Activated CD4-positive, alpha-beta T cell treated with anti-CD3 and anti-CD28 coated beads for 36 hours (primary cell): ENCODE data around the gene DENND4B. TPM values are rescaled to one million over a fixed set of nuclear protein-coding genes. Genes with fewer than 3 reads are reported as not detected.
A peak's percentile ranks its signal among the peaks of the same experiment; 100 is the strongest.

Experiments used
- ATAC-seq: fragments of 200-7000 bp; cut with Tn5 transposase; one replicate; pipeline ENCODE4 v1.10.0; 2021; ENCODE audit warnings: mild to moderate bottlenecking, moderate library complexity
- CTCF ChIA-PET: fragments of 350-600 bp; sonication (Branson Sonifier 250); formaldehyde crosslinking; loops from one replicate; lab custom pipeline; 2021; ENCODE audit warnings: antibody characterized with exemption; lab: Charles Lee
- POLR2A ChIA-PET: fragments of 350-600 bp; sonication (Branson Sonifier 250); formaldehyde crosslinking; loops from one replicate; lab custom pipeline; 2021; ENCODE audit warnings: antibody characterized with exemption, inconsistent platforms; lab: Charles Lee
- DNase-seq: peaks from one replicate; pipeline ENCODE4 v3.0.0-alpha.2; 2020
- H3K27ac Mint-ChIP-seq: one replicate; pipeline ENCODE4 v1.8.0; 2021; ENCODE audit warnings: mixed read lengths
- H3K27me3 Mint-ChIP-seq: one replicate; pipeline ENCODE4 v1.8.0; 2021; ENCODE audit warnings: mixed read lengths
- H3K36me3 Mint-ChIP-seq: one replicate; pipeline ENCODE4 v1.8.0; 2021; ENCODE audit warnings: low read depth, mixed read lengths
- H3K4me1 Mint-ChIP-seq: one replicate; pipeline ENCODE4 v1.8.0; 2021; ENCODE audit warnings: mixed read lengths
- H3K4me3 Mint-ChIP-seq: one replicate; pipeline ENCODE4 v1.8.0; 2021; ENCODE audit warnings: mild to moderate bottlenecking, moderate library complexity, mixed read lengths
- H3K9me3 Mint-ChIP-seq: one replicate; pipeline ENCODE4 v1.8.0; 2021; ENCODE audit warnings: low read depth, mixed read lengths
- intact Hi-C, 2 experiments: fragments of 100-400 bp; cut with DNase I in 1 of 2; cut with micrococcal nuclease in 1 of 2; formaldehyde crosslinking; loops; one replicate each; pipeline versions ENCODE4 v1.14.2 to v1.15.1; 2022 to 2024; cut with DNase I, micrococcal nuclease
- total RNA-seq, 2 experiments: library from RNA; stranded (reverse); gene quantifications; one replicate each; pipeline ENCODE4 v1.2.3, GENCODE V29; 2021

Gene DENND4B
- total RNA-seq, 2 experiments from 2014 or later: 100 to 110 TPM

DNA sequence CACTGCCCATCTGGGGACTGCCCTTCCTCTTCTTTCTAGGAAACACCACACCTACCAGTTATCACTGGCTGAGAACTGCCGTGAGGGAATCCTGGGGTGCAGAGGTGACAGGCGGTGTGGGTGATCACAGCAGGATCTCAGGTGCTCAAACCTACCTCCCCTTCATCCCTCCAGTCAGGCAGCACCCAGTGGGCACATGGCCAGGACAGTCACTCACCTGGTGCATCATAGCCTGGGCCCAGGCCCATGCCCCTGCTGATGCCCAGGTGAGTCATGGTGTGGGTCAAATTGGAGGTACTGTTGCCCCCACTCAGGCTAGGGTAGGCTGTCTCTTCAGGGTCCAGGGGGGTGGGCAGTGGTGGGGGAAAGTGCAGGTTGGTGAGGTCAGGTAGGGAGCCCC is 5.3 kb upstream of the DENND4B start:
- Mint-ChIP-seq H3K27me3 (no peaks in the 10 kb centered on the region), H3K4me1 (peaks cover 27% of the 10 kb centered on the region), H3K36me3 (peaks cover 39% of the 10 kb centered on the region), H3K27ac (no peak overlapping the region), H3K4me3 (no peak overlapping the region), H3K9me3 (no peaks in the 10 kb centered on the region)
- ATAC-seq (no peak), DNase-seq (no peak)
- intact Hi-C loops: no loop called here
- POLR2A ChIA-PET: no interaction called here
- CTCF ChIA-PET: no interaction called here

DNA sequence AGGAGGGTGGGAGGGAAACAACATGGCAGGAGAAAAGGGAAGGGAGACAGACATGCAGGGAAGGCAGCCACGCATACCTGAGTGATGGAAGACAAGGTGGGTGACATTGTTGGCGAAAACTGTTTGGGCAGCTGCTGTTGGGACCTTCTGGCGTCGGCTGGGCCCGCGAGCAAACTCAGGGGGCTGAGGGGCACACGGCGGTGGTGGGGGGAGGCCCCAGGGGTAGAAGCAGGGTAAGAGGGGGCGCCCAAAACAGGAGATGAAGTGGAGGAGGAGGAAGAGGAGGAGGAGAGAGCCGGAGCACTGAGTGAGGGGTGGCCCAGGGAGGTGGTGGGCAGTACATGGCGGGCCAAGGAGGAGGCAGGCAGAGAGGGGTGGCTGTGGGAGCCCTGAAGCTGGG is 4.7 kb upstream of the DENND4B start:
- Mint-ChIP-seq H3K4me3 (no peak overlapping the region), H3K27me3 (no peaks in the 10 kb centered on the region), H3K9me3 (no peaks in the 10 kb centered on the region), H3K27ac (no peak overlapping the region), H3K4me1 (peaks cover 23% of the 10 kb centered on the region), H3K36me3 (peaks cover 39% of the 10 kb centered on the region)
- POLR2A ChIA-PET: no interaction called here
- no peak for DNase-seq
- CTCF ChIA-PET: no interaction called here
- intact Hi-C loops: no loop called here
- ATAC-seq: no peak

GRCh38 chr1:153945795-153946621 is 510 bp downstream of the DENND4B start:
- no peaks in the 10 kb centered on the region for H3K9me3 Mint-ChIP-seq
- DNase-seq (peak; percentile 84), ATAC-seq (peak; percentile 52)
- peaks cover 42% of the 10 kb centered on the region for H3K36me3 Mint-ChIP-seq
- POLR2A ChIA-PET: interaction anchor here (0.6 to 3.6 kb wide), 9 partner anchors 9 to 429 kb away, joined by 3 to 24 read pairs (median 5); partner anchors contain the start of genes CHTOP, CREB3L4, GATAD2B and RPS27
- H3K4me1 Mint-ChIP-seq: peaks cover 24% of the 10 kb centered on the region
- CTCF ChIA-PET: interaction anchor here (0.8 to 4.1 kb wide), 14 partner anchors 10 to 148 kb away, joined by 3 to 28 read pairs (median 7); partner anchors contain the start of genes CREB3L4, RAB13 and SLC39A1
- intact Hi-C loops: loop anchor here (1.0 to 5.0 kb wide), 13 partner anchors 11 to 435 kb away; partner anchors contain the start of genes RAB13 (in 2 of the 2), CRTC2 (in 1 of the 2), ILF2 (in 1 of the 2) and RPS27 (in 1 of the 2)
- peak overlapping the region; percentile 88 for H3K4me3 Mint-ChIP-seq
- H3K27me3 Mint-ChIP-seq: no peaks in the 10 kb centered on the region
- H3K27ac Mint-ChIP-seq: peak overlapping the region; percentile 96

DNA sequence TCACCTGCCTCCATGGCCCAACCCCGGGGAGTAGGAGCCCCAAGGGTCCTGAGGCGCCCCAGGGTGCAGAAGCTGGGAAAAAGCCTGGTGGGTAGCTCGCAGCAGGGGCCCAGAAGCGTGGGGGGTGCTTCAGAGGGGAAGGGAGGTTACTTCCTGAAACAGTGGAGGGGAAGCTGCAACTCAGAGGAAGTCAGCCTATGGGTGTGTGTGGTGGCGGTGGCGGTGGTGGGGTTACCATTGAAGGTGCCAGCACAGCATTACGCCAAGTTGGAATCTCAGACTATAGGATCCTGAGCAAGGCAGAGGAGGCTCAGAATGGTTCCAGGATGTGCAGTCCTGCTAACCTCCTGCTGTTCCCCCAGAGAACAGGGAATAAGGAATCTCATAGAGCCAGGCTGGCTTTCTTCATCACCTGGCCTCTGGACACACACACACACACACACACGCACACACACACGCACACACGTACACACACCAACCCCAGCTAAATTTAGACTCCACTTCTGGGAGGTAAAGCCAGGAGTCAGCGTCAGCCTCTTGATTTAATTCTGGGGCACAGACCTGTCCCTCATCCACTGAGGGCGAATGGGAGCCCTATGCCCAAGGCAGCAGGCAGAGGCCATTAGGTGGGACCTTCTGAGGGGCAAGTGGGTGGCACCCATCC is 1.3 kb downstream of the DENND4B start:
- ChIA-PET CTCF (interaction anchor here (0.6 to 4.1 kb wide), 9 partner anchors 11 to 148 kb away, joined by 3 to 28 read pairs (median 12); partner anchors contain the start of genes CREB3L4, RAB13 and SLC39A1), POLR2A (interaction anchor here (0.5 to 3.6 kb wide), 10 partner anchors 9 to 198 kb away, joined by 3 to 24 read pairs (median 6); partner anchors contain the start of genes CREB3L4, GATAD2B, RAB13 and RPS27)
- peaks cover 24% of the 10 kb centered on the region for H3K4me1 Mint-ChIP-seq
- ATAC-seq: peak; percentile 62
- H3K4me3 Mint-ChIP-seq: peak overlapping the region; percentile 88
- H3K9me3 Mint-ChIP-seq: no peaks in the 10 kb centered on the region
- intact Hi-C loops: loop anchor here (1.0 to 5.0 kb wide), 3 partner anchors 12 to 275 kb away; partner anchors contain the start of genes RAB13 (in 1 of the 2) and UBAP2L (in 1 of the 2)
- peaks cover 41% of the 10 kb centered on the region for H3K36me3 Mint-ChIP-seq
- no peaks in the 10 kb centered on the region for H3K27me3 Mint-ChIP-seq
- DNase-seq: peak; percentile 87
- peak overlapping the region; percentile 96 for H3K27ac Mint-ChIP-seq

DNA sequence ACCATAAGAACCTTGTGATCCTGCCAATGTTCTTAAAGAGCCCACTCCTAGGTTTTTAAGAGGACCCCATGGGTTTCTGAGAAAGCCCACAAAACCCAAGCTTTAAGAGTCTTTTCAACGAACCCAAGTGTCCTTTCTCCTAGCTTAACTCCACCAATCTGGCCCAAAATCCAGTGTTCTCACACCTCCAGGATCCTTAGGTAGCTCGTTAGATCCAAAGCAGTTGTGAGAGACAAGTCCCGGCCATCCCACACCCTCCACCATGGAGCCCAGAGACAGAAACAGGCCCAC is 1.7 kb downstream of the DENND4B start:
- H3K36me3 Mint-ChIP-seq: peaks cover 41% of the 10 kb centered on the region
- peak overlapping the region; percentile 96 for H3K27ac Mint-ChIP-seq
- intact Hi-C loops: loop anchor here (1.0 to 5.0 kb wide), 4 partner anchors 13 to 276 kb away; partner anchors contain the start of genes RAB13 (in 1 of the 2) and UBAP2L (in 1 of the 2)
- CTCF ChIA-PET: interaction anchor here (0.6 to 4.1 kb wide), 12 partner anchors 18 to 1833 kb away, joined by 3 to 28 read pairs (median 5); partner anchors contain the start of genes CREB3L4, RAB13 and SLC39A1
- peaks cover 24% of the 10 kb centered on the region for H3K4me1 Mint-ChIP-seq
- POLR2A ChIA-PET: interaction anchor here (0.5 to 3.6 kb wide), 9 partner anchors 10 to 198 kb away, joined by 3 to 24 read pairs (median 6); partner anchors contain the start of genes CREB3L4, GATAD2B, RAB13 and RPS27
- no peak for ATAC-seq
- H3K9me3 Mint-ChIP-seq: no peaks in the 10 kb centered on the region
- no peaks in the 10 kb centered on the region for H3K27me3 Mint-ChIP-seq
- peak overlapping the region; percentile 88 for H3K4me3 Mint-ChIP-seq
- no peak for DNase-seq

DNA sequence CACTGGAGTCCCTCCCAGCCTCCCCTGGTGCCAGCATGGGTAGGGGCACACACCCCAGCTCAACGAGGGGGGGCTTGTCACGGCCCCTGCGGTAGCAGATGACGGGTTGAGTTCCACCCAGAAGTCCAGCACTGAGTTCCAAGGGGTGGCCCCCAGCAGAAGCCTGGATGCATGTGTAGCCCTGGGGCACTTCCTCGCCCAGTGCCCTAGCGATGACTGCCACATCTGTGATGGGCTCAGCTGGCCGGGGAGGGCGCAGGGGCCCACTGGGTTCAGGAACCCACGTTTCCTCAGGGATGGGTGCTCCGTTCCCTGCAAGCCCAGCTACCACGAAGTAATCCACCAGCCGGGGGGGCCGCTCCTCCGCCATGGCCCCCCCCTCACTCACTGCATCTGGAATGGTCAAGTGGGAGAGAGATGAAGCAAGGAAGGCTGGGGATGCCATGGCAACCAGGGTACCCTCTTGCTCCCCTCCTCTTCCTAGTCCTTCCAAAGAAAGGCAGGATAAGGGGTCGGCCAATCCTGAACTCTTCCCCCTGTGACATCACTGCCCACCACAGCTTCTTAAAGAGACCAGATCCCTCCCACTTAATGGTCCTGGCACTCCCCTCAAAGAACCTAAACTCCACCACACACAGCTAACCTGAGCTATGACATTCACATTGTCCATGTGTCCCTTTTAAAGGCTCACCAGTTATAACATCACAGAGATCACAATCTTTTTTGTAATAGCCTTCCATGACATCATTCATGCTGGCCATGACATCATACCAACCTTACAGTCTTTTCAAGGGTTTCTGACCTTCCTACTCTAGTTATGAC is 2.3 kb downstream of the DENND4B start:
- DNase-seq: peak; percentile 49

DNA sequence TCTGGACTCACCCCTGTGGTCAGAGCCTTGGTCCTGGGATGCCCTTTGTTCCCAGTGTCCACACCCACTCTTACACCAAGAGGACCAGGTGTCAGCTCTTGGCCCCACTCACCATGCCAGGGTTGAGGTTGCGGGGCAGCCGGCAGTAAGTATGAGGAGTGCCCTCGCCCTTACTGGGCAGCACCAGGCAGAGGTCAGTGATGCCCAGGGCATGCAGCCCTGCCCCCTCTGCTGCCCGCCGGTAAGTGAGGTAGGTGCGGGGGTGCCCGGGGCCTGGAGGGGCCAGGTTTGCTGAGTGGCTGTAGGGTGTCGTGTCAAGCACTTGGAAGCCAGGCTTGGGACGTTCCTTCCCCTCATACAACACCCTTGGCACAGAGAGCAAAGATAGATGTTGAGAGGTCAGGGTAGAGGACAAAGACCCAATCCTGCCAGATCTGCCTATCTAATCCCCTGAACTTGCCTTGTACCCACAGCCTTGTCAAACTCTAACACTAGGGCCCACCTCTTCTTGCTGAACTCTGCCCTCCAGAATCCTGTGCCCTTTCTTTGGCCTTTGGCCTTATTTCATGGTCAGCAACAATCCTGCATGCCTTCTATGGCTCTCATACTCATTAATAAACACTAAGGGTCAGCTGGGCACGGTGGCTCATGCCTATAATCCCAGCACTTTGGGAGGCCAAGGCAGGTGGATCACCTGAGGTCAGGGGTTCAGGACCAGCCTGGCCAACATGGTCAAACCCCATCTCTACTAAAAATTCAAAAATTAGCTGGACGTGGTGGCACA is 3.6 kb downstream of the DENND4B start:
- Mint-ChIP-seq H3K4me1 (peaks cover 24% of the 10 kb centered on the region), H3K27ac (peak overlapping the region; percentile 34), H3K9me3 (no peaks in the 10 kb centered on the region), H3K36me3 (peaks cover 48% of the 10 kb centered on the region), H3K27me3 (no peaks in the 10 kb centered on the region), H3K4me3 (no peak overlapping the region)
- DNase-seq (no peak), ATAC-seq (no peak)
- intact Hi-C loops: no loop called here
- CTCF ChIA-PET: interaction anchor here (0.5 to 4.1 kb wide), 7 partner anchors 12 to 334 kb away, joined by 3 to 24 read pairs (median 3); no protein-coding TSS in a partner anchor
- POLR2A ChIA-PET: interaction anchor here (3.6 kb wide), 1 partner anchor 20 kb away, joined by 24 read pairs; the partner anchor contains the start of gene GATAD2B

More for the DNA sequence above, 2.3 kb downstream of the DENND4B start:
- H3K27ac Mint-ChIP-seq: peak overlapping the region; percentile 96
- peaks cover 24% of the 10 kb centered on the region for H3K4me1 Mint-ChIP-seq
- H3K27me3 Mint-ChIP-seq: no peaks in the 10 kb centered on the region
- ChIA-PET POLR2A (interaction anchor here (0.5 to 3.6 kb wide), 8 partner anchors 10 to 199 kb away, joined by 3 to 24 read pairs (median 5); partner anchors contain the start of genes GATAD2B, RAB13, RPS27 and SLC39A1), CTCF (interaction anchor here (0.6 to 4.1 kb wide), 16 partner anchors 14 to 1833 kb away, joined by 3 to 28 read pairs (median 4); partner anchors contain the start of genes CREB3L4, RAB13 and SLC39A1)
- peak overlapping the region; percentile 88 for H3K4me3 Mint-ChIP-seq
- H3K9me3 Mint-ChIP-seq: no peaks in the 10 kb centered on the region
- ATAC-seq: no peak
- intact Hi-C loops: loop anchor here in 1 of 2 experiments (1.0 kb wide), 1 partner anchor 21 kb away; no protein-coding TSS in a partner anchor
- H3K36me3 Mint-ChIP-seq: peaks cover 46% of the 10 kb centered on the region

DNA sequence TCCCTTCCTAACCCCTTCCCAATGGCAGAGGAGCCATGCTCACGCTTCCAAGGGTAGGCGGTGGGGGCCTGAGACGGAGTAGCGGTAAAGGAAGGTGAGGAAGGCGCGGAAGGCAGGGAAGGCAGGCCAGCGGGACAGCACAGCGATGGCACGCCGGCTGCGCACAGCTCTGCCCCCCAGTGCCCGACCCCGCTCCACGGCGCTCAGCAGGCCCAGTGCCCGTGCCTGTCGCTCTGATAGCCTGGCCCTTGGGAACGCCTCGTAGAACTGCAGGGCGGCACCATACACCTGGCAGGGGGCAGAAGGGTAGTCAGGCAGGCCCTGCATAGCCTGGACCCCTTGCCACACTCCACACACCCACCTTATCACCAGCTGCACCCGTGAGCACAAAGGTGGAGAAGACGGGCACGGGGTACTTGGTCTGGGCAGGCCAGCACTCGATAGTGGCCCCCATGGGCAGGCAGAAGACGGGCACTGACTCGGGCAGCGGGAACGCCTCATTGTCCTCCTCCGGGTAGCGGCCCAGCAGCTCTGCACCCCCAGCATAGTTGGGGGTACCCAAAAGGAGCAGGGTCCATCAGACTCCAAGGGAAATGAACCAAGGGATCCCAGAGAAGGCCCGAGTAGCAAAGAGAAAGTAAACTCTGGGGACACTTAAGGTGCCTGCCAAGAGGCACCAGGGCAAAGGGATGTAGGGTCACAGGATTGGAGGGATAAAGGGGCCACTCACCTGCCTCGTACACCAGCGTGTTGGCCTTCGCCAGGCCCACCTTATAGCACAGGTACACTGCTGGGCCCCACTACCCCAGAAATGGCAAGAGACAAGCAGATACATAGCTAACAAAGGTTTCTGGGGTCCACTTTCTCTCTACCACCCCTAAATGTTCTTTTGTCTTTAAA is 4.4 kb downstream of the DENND4B start:
- ChIA-PET POLR2A (no interaction called here), CTCF (interaction anchor here (0.7 kb wide), 1 partner anchor 335 kb away, joined by 3 read pairs; no protein-coding TSS in a partner anchor)
- no peak for DNase-seq
- Mint-ChIP-seq H3K4me1 (peaks cover 24% of the 10 kb centered on the region), H3K36me3 (peaks cover 54% of the 10 kb centered on the region), H3K27me3 (no peaks in the 10 kb centered on the region), H3K9me3 (no peaks in the 10 kb centered on the region), H3K4me3 (no peak overlapping the region), H3K27ac (no peak overlapping the region)
- no peak for ATAC-seq
- intact Hi-C loops: no loop called here

- intact Hi-C loops: no loop called here
- Mint-ChIP-seq H3K36me3 (peaks cover 64% of the 10 kb centered on the region), H3K27ac (no peak overlapping the region), H3K9me3 (no peaks in the 10 kb centered on the region), H3K4me1 (peaks cover 20% of the 10 kb centered on the region), H3K4me3 (no peak overlapping the region), H3K27me3 (no peaks in the 10 kb centered on the region)
- ChIA-PET CTCF (interaction anchor here (0.5 to 0.7 kb wide), 4 partner anchors 75 to 1582 kb away, joined by 3 read pairs; no protein-coding TSS in a partner anchor), POLR2A (interaction anchor here (0.6 to 1.3 kb wide), 2 partner anchors 17 to 149 kb away, joined by 3 to 5 read pairs; no protein-coding TSS in a partner anchor)
- DNase-seq (no peak), ATAC-seq (no peak)
These were observed 5.8 kb downstream of the DENND4B start for GRCh38 chr1:153940756-153941155.
